Kidney tubule cell (primary cell): ENCODE data around the gene NUP35.
A peak's percentile ranks its signal among the peaks of the same experiment; 100 is the strongest.

Experiments
- DNase-seq: peaks from one replicate; pipeline ENCODE4 v3.0.0-alpha.2; 2018; ENCODE audit warnings: low spot score

The NUP35 gene

GRCh38 chr2:183124222-183124956 is at the start of gene NUP35:
Gene NUP35 (plus strand): TSS chr2:183124443. CDS start chr2:183124458, 15 bp downstream.
- peak; percentile 93 for DNase-seq

GRCh38 chr2:183078163-183078463 is 46.1 kb upstream of the NUP35 start:
- DNase-seq: no peak

- peak; percentile 98 for DNase-seq
Observed at GRCh38 chr2:183078464-183079138, 45.6 kb upstream of the NUP35 start, which contains the start of gene DUSP19. Gene DUSP19 (plus strand): TSS chr2:183078747. CDS start chr2:183078934, 187 bp downstream.

- no peak for DNase-seq
Observed at GRCh38 chr2:183079139-183079775, 45.0 kb upstream of the NUP35 start.

- DNase-seq: no peak
Observed at GRCh38 chr2:183081911-183082310, 42.3 kb upstream of the NUP35 start.

GRCh38 chr2:183088061-183088460 is 36.2 kb upstream of the NUP35 start:
- DNase-seq: peak; percentile 26

- peak; percentile 25 for DNase-seq
Observed at GRCh38 chr2:183089192-183089851, 34.9 kb upstream of the NUP35 start.

GRCh38 chr2:183091318-183091953 is 32.8 kb upstream of the NUP35 start:
- no peak for DNase-seq

GRCh38 chr2:183091954-183092345 is 32.3 kb upstream of the NUP35 start:
- no peak for DNase-seq

- DNase-seq: no peak
Observed at GRCh38 chr2:183093857-183094657, 30.2 kb upstream of the NUP35 start.

GRCh38 chr2:183105402-183106134 is 18.7 kb upstream of the NUP35 start:
- DNase-seq: peak; percentile 65

GRCh38 chr2:183112577-183112976 is 11.7 kb upstream of the NUP35 start:
- no peak for DNase-seq

GRCh38 chr2:183113630-183114029 is 10.6 kb upstream of the NUP35 start:
- DNase-seq: no peak

GRCh38 chr2:183117226-183117625 is 7.0 kb upstream of the NUP35 start:
- DNase-seq: no peak

GRCh38 chr2:183123117-183123958 is 905 bp upstream of the NUP35 start:
- no peak for DNase-seq

GRCh38 chr2:183123959-183124221 is 353 bp upstream of the NUP35 start:
- no peak for DNase-seq

GRCh38 chr2:183124957-183125255 is 663 bp downstream of the NUP35 start:
- no peak for DNase-seq

GRCh38 chr2:183125659-183126341 is 1.6 kb downstream of the NUP35 start:
- no peak for DNase-seq

- DNase-seq: peak; percentile 44
Observed at GRCh38 chr2:183126635-183127034, 2.4 kb downstream of the NUP35 start.

- DNase-seq: no peak
Observed at GRCh38 chr2:183134016-183134415, 9.8 kb downstream of the NUP35 start.
